ENCODE measurements around the gene ATG9A.

DNA sequence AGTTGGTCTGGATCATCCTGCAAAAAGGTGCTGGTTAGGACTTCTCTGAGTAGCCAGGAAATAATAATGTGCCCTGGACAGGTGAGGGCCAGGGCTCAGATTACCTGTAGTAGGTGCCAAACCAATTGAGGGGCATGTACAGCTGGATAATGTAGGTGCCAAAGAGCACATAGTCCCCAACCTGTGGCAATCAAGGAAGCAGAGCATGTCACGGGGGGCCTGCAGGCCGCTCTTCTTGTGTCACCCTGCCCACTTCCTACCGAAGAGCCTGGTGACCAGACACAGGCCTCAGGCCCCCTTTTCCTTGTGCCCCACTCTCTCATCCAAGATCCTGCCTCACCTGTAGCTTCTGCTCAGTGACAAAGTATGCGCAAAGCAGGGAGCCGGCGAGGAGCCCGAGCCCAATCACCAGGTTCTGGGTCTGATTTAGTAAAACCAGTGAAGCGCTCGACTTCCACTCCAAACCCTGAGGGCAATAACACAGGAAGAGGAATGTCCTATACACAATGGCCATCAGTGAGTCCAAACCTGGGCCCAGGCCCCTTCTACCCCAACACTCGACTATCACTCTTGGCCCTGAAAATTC is 15.9 kb downstream of the ATG9A start:
- TF ChIP-seq, protein P1, sequence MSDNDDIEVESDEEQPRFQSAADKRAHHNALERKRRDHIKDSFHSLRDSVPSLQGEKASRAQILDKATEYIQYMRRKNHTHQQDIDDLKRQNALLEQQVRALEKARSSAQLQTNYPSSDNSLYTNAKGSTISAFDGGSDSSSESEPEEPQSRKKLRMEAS (CRISPR knock-in tag; IDR thresholded peaks at IDR 0.05), result no peak
- TF ChIP-seq POLR2A (conservative IDR thresholded peaks at IDR 0.05) (no peak), U2AF2 (optimal IDR thresholded peaks at IDR 0.05; ENCODE audit: low read depth, low read length) (no peak), SMC3 (conservative IDR thresholded peaks at IDR 0.05; ENCODE audit: insufficient read depth, low read depth, low read length) (no peak), JUN (IDR thresholded peaks at IDR 0.05; ENCODE audit: borderline replicate concordance, low read depth, low read length) (no peak), JUN (CRISPR knock-in tag; IDR thresholded peaks at IDR 0.05; ENCODE audit: borderline replicate concordance) (no peak), ZNF584 (CRISPR knock-in tag; IDR thresholded peaks at IDR 0.05; ENCODE audit: low read depth) (no peak), YY1 (IDR thresholded peaks at IDR 0.05; ENCODE audit: borderline replicate concordance in 1 of 3, control insufficient read depth in 1 of 3, extremely low read depth in 1 of 3, insufficient read depth in 3 of 3, insufficient read length in 1 of 3, insufficient replicate concordance in 2 of 3, low read depth in 1 of 3, low read length in 2 of 3) (no peak), KLF10 (CRISPR knock-in tag; IDR thresholded peaks at IDR 0.05) (no peak)
- TF ChIP-seq, protein P2, sequence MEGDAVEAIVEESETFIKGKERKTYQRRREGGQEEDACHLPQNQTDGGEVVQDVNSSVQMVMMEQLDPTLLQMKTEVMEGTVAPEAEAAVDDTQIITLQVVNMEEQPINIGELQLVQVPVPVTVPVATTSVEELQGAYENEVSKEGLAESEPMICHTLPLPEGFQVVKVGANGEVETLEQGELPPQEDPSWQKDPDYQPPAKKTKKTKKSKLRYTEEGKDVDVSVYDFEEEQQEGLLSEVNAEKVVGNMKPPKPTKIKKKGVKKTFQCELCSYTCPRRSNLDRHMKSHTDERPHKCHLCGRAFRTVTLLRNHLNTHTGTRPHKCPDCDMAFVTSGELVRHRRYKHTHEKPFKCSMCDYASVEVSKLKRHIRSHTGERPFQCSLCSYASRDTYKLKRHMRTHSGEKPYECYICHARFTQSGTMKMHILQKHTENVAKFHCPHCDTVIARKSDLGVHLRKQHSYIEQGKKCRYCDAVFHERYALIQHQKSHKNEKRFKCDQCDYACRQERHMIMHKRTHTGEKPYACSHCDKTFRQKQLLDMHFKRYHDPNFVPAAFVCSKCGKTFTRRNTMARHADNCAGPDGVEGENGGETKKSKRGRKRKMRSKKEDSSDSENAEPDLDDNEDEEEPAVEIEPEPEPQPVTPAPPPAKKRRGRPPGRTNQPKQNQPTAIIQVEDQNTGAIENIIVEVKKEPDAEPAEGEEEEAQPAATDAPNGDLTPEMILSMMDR (IDR thresholded peaks at IDR 0.05 in 2 of 3, conservative IDR thresholded peaks at IDR 0.05 in 1 of 3; ENCODE audit: insufficient read depth in 2 of 3, low read depth in 1 of 3, low read length in 3 of 3), result no peak
